Small intestine (tissue), 7 donors: ENCODE measurements around the gene MFAP2. TPM values are rescaled to one million over a fixed set of nuclear protein-coding genes. Genes with fewer than 3 reads are reported as not detected.

ENCODE experiments used
- DNase-seq, 2 donors: peaks; one replicate each; pipeline versions ENCODE4 v3.0.0 to v3.0.0-alpha.2; 2013
- FAIRE-seq: peaks from 2 replicates; lab custom pipeline; 2012; peaks lifted over from hg19 to GRCh38; lab: Jason Lieb, UNC
- H3K27ac ChIP-seq, 3 donors: one replicate each; pipeline ENCODE4 v1.5.1; 2013; ENCODE audit warnings: low read length in 2 of 3, mild to moderate bottlenecking in 2 of 3, control low read depth in 1 of 3, inconsistent platforms in 1 of 3, low read depth in 1 of 3, moderate library complexity in 1 of 3
- H3K27me3 ChIP-seq, 3 donors: one replicate each; pipeline ENCODE4 v1.6.1; 2013; ENCODE audit warnings: low read length in 3 of 3, inconsistent platforms in 1 of 3; ENCODE audit not compliant: control insufficient read depth in 3 of 3, insufficient read depth in 3 of 3
- H3K36me3 ChIP-seq, 3 donors: one replicate each; pipeline ENCODE4 v1.6.1; 2013; ENCODE audit warnings: low read length in 3 of 3, inconsistent platforms in 1 of 3, low read depth in 1 of 3, mild to moderate bottlenecking in 1 of 3, moderate library complexity in 1 of 3; ENCODE audit not compliant: control insufficient read depth in 3 of 3, insufficient read depth in 2 of 3
- H3K4me1 ChIP-seq, 3 donors: one replicate each; pipeline ENCODE4 v1.6.1; 2013; ENCODE audit warnings: low read length in 2 of 3, inconsistent platforms in 1 of 3, low read depth in 1 of 3, mild to moderate bottlenecking in 1 of 3, moderate library complexity in 1 of 3; ENCODE audit not compliant: control insufficient read depth in 3 of 3, insufficient read depth in 2 of 3
- H3K4me3 ChIP-seq, 3 donors: one replicate each; pipeline ENCODE4 v1.5.1; 2013; ENCODE audit warnings: low read length in 3 of 3, control low read depth in 1 of 3, inconsistent platforms in 1 of 3, low read depth in 1 of 3, mild to moderate bottlenecking in 1 of 3, moderate library complexity in 1 of 3
- H3K9me3 ChIP-seq, 2 donors: one replicate each; pipeline ENCODE4 v1.6.1; 2013; ENCODE audit warnings: low read depth in 1 of 2, low read length in 1 of 2; ENCODE audit not compliant: control insufficient read depth in 2 of 2, insufficient read depth in 1 of 2
- WGBS, 3 donors: extraction: QIAGEN DNeasy Blood & Tissue Kit; methylation state at CpG; one replicate each; pipeline ENCODE4 v1.1.7; 2013; 5-methylcytosine and 5-hydroxymethylcytosine counted together
- polyA plus RNA-seq, 4 donors: library from polyadenylated mRNA; stranded (reverse) in 3 of 4; unstranded in 1 of 4; fragments of 200-250 nt in 3 of 4; fragments of 120-200 nt in 1 of 4; gene quantifications; one replicate each; pipeline versions ENCODE4 v1.2.1 to v1.2.3, GENCODE V29; 2013
- donor health status: healthy with polysubstance abuse.
- donor health status: control.
- donor health status: control.
- donor health status: Bipolar disorder and iron deficiency.
- donor health status: healthy.

MFAP2 gene
- polyA plus RNA-seq, 4 donors: 2.4 to 125 (median 8.7) TPM; not detected in 1

- H3K4me3 ChIP-seq: no peak overlapping the region
- peaks cover 0 to 19% (median 0%) of the 10 kb centered on the region in 3 donors for H3K4me1 ChIP-seq
- H3K27me3 ChIP-seq: peaks cover 0 to 4% (median 0%) of the 10 kb centered on the region in 3 donors
- 65 to 78% (median 69%) methylated on average over 4 of the region's 4 CpGs for WGBS, 3 donors
- no peak for FAIRE-seq
- H3K36me3 ChIP-seq: peaks cover 5 to 34% (median 8%) of the 10 kb centered on the region in 3 donors
- H3K9me3 ChIP-seq: no peaks in the 10 kb centered on the region
- peak in 1 of 2 donors; percentile 41 for DNase-seq
- H3K27ac ChIP-seq: no peak overlapping the region
Measured at GRCh38 chr1:16983649-16984048, 3.2 kb upstream of the MFAP2 start.

DNA sequence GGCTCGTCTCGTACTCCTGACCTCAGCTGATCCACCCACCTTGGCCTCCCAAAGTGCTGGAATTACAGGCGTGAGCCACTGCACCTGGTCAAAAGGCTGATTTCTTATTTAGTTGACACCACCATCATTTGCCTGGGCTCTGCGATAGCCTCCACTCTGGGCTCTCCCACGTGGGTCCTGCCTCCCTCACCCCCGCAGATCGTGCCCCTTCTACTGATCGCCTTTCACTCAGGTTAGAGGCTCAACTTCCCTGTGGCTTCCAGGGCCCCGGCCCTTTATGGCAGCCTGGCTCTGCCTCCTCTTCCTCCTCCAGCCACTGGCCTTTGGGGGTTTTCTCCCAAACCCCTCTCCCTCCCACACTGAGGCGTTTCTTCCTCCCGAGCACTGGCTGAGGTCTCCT is 2.5 kb upstream of the MFAP2 start:
- H3K4me1 ChIP-seq: peaks cover 0 to 26% (median 0%) of the 10 kb centered on the region in 3 donors
- FAIRE-seq (no peak), DNase-seq (no peak)
- peaks cover 5 to 36% (median 6%) of the 10 kb centered on the region in 3 donors for H3K36me3 ChIP-seq
- 81 to 82% (median 82%) methylated on average over 11 of the region's 11 CpGs for WGBS, 3 donors
- H3K4me3 ChIP-seq: no peak overlapping the region
- no peaks in the 10 kb centered on the region for H3K9me3 ChIP-seq
- H3K27ac ChIP-seq: no peak overlapping the region
- H3K27me3 ChIP-seq: peaks cover 0 to 4% (median 0%) of the 10 kb centered on the region in 3 donors

DNA sequence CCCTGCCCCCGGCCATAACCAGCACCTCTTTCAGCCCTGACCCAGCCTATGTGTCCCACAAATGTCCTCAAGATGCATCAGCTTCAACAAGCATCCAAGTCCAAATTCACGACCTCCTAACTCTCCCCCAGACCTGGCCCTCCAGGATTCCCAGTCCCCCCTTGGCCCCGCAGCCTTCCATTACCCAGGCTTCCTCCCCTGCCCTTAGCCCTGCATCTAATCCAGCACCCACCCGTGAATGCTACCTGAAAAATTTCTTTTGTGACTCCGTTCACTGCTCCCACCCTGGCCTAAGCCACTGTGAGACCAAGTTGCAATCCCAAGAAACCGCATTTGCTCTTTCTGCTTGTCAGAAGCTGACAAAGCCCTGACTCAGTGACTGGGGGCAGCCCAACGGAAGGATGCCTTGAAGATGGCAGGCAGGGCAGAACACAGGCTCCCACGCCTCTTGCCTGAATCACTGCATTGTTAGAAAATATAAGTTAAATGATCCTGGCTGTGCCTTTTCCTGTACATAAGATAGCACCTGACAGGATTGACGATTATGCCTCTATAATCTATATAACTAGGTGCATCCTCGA is 939 bp upstream of the MFAP2 start:
- DNase-seq (no peak), FAIRE-seq (no peak)
- H3K27me3 ChIP-seq: peaks cover 0 to 4% (median 0%) of the 10 kb centered on the region in 3 donors
- no peaks in the 10 kb centered on the region for H3K9me3 ChIP-seq
- peaks cover 2 to 36% (median 6%) of the 10 kb centered on the region in 3 donors for H3K36me3 ChIP-seq
- H3K27ac ChIP-seq: no peak overlapping the region
- no peak overlapping the region for H3K4me3 ChIP-seq
- H3K4me1 ChIP-seq: peaks cover 0 to 37% (median 0%) of the 10 kb centered on the region in 3 donors
- 80 to 88% (median 87%) methylated on average over 10 of the region's 10 CpGs for WGBS, 3 donors

GRCh38 chr1:16979475-16980327 is 719 bp downstream of the MFAP2 start:
- peak in 1 of 2 donors; percentile 64 for DNase-seq
- Histone ChIP-seq H3K27me3 (peaks cover 0 to 4% (median 0%) of the 10 kb centered on the region in 3 donors), H3K27ac (peak overlapping the region in 2 of 3 donors; percentile 49 to 60), H3K4me1 (peaks cover 0 to 37% (median 0%) of the 10 kb centered on the region in 3 donors), H3K36me3 (peaks cover 0 to 39% (median 0%) of the 10 kb centered on the region in 3 donors), H3K9me3 (no peaks in the 10 kb centered on the region), H3K4me3 (peak overlapping the region in 2 of 3 donors; percentile 37 to 72)
- WGBS, 3 donors: 14 to 25% (median 22%) methylated on average over 39 to 44 of the region's 44 CpGs
- no peak for FAIRE-seq

GRCh38 chr1:16978567-16979474 is 1.6 kb downstream of the MFAP2 start:
- WGBS, 3 donors: 54 to 82% (median 76%) methylated on average over 18 to 20 of the region's 20 CpGs
- Histone ChIP-seq H3K4me1 (peaks cover 0 to 37% (median 0%) of the 10 kb centered on the region in 3 donors), H3K36me3 (peaks cover 0 to 37% (median 0%) of the 10 kb centered on the region in 3 donors), H3K27me3 (peaks cover 0 to 4% (median 0%) of the 10 kb centered on the region in 3 donors), H3K4me3 (peak overlapping the region in 1 of 3 donors; percentile 72), H3K27ac (peak overlapping the region in 2 of 3 donors; percentile 51 to 54), H3K9me3 (no peaks in the 10 kb centered on the region)
- DNase-seq: peak in 1 of 2 donors; percentile 60
- FAIRE-seq: no peak

GRCh38 chr1:16978139-16978538 is 2.3 kb downstream of the MFAP2 start:
- FAIRE-seq (no peak), DNase-seq (peak; percentile 29 to 44)
- H3K27me3 ChIP-seq: peaks cover 0 to 4% (median 0%) of the 10 kb centered on the region in 3 donors
- no peaks in the 10 kb centered on the region for H3K9me3 ChIP-seq
- H3K27ac ChIP-seq: peak overlapping the region in 2 of 3 donors; percentile 19 to 35
- peaks cover 0 to 42% (median 0%) of the 10 kb centered on the region in 3 donors for H3K36me3 ChIP-seq
- H3K4me1 ChIP-seq: peaks cover 0 to 36% (median 0%) of the 10 kb centered on the region in 3 donors
- H3K4me3 ChIP-seq: no peak overlapping the region
- 24 to 65% (median 37%) methylated on average over 4 of the region's 4 CpGs for WGBS, 3 donors

- Histone ChIP-seq H3K36me3 (peaks cover 0 to 49% (median 0%) of the 10 kb centered on the region in 3 donors), H3K27ac (no peak overlapping the region), H3K27me3 (peaks cover 0 to 4% (median 0%) of the 10 kb centered on the region in 3 donors), H3K4me1 (peaks cover 0 to 34% (median 0%) of the 10 kb centered on the region in 3 donors), H3K9me3 (no peaks in the 10 kb centered on the region), H3K4me3 (no peak overlapping the region)
- DNase-seq (no peak), FAIRE-seq (no peak)
- 93 to 98% (median 95%) methylated on average over 5 of the region's 5 CpGs for WGBS, 3 donors
Measured at GRCh38 chr1:16977377-16977776, 3.0 kb downstream of the MFAP2 start.
